ENCODE data around the gene TM6SF1.

GRCh38 chr15:83158393-83158792, 50.9 kb downstream of the TM6SF1 start:
- TF ChIP-seq POLR2AphosphoS5 (IDR thresholded peaks at IDR 0.05; ENCODE audit: low read depth, low read length), result no peak
- TF ChIP-seq POLR2A (IDR thresholded peaks at IDR 0.05; ENCODE audit: low read depth, low read length), result no peak
